GM21528 (cell line): Measurements from ENCODE around the gene KIRREL2.

ENCODE experiments used
- ATAC-seq: cut with Tn5 transposase; IDR thresholded peaks from one replicate; pipeline ENCODE4 v1.9.1; 2021; ENCODE audit warnings: mild to moderate bottlenecking, moderate library complexity; ENCODE audit not compliant: unreplicated experiment, low FRiP score

Gene KIRREL2

DNA sequence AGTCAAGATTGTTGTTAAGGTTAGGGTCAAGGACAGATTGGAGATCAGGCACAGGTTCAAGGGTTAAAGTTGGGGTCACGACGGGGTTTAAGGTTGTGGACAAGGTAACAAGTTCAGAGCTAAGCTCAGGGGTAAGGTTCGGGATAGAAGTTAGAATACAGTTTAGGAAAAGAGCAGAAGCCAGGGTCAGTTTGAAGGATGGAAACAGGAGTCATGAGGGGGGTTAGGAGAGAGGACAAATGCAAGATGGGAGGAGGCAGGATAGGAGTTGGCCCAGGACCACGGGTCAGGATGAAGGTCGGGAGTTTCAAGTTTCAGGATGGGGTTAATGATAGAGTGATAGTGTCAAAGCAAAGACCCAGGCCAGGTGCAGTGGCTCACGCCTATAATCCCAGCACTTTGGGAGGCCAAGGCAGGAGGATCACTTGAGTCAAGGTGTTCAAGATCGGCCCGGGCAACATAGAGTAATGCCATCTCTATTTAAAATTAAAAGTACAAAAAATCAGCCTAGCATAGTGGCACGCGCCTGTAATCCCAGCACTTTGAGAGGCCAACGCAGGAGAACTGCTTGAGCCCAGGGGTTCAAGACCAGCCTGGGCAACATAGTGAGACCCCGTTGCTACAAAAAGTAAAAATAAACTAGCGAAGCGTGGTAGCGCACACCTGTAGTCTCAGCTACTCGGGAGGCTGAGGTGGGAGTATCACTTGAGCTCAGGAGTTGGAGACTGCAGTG, 12.1 kb upstream of the KIRREL2 start:
- ATAC-seq, result no peak

DNA sequence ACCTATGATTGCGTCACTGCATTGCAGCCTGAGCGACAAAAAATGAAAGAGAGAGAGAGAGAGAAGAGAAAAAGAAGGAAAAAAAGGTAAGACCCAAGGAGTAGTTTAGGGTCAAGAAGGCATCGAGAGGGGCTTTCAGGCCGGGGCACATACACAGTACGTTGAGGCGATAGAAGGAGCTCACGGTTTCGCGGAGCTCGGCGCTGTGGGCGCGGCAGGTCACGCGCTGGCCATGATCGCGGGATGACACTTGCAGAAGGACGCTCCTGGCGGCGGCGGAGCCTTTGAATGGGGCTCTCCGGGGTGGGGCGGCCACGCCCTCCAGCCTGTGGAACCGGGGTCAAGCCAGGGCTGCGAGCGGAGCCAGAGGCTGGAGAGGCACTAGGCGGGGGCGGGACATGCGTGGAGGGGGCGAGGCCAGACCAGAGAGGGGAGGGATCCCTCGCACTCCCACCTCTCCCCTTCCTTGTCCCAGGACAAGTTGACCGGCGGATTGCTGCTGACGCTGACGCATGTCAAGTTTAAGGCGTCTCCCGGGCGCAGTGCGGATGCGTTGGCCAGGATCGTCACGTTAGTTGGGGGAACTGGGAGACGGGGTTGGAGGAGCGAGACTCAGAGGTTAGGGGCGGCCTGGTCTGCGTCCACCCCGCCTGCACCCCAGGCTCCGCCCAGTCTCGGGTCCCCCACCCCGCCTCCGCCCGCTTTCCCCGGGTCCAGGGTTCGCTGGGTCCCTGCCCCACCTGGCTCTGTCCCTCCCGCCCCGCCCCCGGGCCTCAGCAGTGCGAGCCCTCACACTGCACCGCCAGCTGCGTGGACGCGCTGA, 11.3 kb upstream of the KIRREL2 start:
- ATAC-seq, result no peak

DNA sequence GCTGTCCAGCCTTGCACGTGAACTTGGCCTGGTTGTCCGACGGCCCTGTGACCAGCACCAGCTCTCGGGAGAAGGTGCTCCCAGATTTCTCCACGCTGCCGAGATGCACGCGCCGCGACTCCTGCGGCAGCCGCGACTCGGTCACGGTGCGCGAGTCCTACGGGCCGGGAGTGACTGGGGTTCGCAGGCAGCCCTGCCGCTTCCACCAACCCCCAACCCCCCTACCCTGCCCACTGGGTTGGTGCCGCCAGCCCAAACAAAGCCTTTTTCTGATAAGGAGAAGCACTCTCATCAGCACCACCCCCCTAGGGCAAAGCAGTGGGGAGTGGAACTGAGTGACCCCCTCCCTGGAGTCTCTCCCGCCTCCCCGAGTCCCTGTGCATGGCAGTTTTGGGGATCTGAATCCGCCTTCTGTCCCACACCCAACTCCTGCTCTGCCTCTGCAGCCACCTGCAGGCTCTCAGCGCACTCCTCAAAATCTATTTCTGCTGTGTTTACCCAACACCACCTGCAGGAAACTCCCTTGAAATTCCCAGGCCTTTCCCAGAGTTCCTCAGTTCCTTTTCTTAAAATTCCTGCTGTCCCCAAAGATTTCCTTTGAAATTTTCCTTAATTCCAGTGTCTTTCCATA, 10.6 kb upstream of the KIRREL2 start:
- ATAC-seq, result no peak

DNA sequence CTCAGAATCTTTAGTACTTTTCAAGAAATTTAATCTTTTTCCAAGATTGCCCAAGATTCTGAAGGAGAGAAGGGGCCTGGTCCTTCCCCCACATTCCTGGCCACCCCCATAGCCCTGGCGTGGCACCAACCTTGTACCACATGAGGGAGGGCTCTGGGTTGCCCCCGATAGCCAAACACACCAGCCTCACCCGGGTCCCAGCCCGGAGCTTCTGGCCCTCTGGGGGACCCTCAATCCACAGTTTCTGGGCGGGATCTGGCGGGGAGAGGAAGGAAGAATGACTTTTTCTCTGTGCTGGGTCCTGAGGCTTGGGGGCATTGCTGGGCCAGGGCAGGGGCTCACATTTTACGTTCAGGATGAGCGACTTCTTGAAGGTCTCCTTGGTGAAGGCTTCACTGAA, 8.8 kb upstream of the KIRREL2 start:
- no peak for ATAC-seq

DNA sequence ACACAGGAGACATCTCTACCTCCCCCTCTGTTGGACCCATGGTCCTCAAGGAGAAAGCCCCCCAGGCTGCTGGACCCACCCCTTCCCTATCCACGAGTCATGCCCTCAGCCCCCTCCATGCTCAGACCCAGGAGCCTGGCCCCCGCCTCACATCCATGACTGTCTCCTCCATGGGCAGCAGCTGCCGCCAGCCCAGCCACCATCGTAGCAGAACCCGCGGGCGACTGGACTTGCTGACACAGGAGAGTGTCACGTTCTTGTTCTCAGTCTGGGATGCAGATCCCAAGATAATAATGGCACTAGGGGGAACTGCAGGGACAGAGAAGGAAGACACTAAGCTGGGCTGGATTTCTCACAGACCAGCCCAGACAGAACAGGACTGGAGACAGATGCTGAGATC, 8.2 kb upstream of the KIRREL2 start:
- no peak for ATAC-seq

DNA sequence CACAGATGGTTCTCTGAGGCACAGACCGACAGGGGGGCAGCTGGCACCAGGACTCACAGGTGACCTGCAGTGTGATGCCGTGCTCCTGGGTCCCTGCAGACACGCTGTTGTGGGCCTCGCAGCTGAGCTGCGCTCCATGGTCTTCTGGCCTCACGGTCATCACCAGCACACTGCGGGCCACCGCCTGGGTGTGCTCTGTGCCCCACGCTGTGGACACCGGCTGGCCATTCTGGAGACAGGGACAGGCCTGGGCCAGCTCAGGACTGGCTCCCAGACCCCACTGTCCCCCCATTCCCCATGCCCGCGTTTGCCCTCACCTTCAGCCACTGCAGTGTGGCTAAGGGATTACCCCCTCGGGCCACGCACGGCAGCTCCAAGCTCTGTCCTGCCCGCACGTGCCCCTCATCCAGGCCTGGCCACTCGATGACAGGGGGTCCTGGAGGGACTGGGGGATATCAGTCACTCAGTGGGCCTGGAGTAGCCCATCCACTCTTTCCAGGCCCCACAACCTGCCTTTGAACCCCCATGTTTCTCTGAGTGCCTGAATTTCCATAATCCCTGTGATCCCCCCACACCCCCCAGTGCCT, 7.7 kb upstream of the KIRREL2 start:
- ATAC-seq, result no peak

DNA sequence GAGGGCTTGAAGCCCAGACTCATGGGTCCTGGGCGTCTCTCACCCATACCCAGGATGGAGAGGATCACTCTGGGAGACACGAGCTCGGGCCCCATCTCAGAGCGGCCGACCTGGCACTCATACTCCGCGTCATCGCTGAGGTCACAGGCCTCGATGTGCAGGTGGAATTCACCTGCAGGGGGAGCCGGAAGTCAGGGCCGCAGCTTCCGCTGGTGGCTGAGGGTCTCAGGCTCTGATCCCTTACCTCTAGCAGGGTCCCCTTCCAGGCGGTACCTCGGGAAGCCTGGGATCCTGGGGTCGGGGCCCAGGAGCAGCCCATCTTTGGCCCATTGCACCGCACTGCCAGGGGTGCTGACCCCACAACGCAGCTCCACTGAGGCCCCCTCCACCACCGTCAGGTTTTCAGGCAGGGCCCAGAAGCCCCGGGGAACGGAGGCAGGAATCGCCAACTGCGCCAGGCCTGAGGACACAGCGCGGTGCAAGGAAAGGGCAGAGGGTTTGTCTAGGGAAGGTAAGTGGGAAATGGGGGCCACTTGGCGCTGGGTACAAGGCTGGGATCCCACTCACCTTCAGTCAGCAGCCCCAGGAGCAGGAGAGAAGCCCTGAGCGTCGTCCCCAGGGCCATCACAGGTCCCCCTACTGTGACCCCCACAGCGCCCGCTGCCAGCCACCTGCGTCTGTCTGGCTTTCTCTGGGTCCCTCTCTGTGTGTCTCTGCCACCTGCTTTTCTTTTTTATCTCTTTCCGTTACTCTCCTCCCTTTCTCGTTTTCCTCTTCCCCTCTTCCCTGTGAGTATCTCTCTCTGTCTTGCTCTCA, 5.3 kb upstream of the KIRREL2 start:
- no peak for ATAC-seq

DNA sequence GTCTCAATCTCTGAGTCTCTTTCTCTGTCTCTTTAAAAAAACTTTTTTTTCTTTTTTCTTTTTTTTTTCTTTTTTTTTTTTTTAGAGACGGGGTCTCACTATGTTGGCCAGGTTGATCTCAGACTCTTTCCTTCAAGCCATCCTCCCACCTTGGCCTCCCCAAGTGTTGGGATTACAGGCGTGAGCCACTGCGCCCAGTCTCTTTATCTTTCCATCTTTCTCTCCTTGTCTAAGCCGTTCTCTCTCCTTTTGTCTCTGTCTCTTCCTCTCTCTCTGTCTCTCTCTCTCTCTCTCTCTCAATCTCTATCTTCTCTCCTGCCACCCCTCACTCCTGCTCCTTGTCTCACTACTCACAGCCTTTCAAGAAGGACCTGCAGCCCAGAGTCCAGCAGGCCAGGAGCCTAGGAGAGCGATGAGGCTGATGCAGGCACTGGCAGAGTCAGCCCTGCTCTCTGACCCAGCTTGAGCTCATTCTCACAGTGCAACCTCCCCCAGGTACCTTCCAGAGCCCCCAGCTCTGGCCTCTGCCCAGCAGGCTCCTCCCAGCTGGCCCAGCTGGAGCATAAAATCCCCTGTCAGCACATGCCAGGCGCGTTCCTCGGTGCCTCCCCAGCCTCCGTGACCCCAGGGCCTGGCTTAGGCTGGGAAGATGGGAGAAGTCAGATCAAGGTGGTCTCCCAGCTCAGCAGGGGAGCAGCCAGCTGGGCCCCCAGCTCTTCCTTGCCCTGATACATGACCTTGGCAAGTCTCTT, 4.5 kb upstream of the KIRREL2 start, which contains the start of gene NPHS1:
NPHS1 (minus strand) TSS at position 476 of the 752 bp plus-strand sequence. CDS start 667 bp downstream, outside the sequence.
- ATAC-seq, result no peak

DNA sequence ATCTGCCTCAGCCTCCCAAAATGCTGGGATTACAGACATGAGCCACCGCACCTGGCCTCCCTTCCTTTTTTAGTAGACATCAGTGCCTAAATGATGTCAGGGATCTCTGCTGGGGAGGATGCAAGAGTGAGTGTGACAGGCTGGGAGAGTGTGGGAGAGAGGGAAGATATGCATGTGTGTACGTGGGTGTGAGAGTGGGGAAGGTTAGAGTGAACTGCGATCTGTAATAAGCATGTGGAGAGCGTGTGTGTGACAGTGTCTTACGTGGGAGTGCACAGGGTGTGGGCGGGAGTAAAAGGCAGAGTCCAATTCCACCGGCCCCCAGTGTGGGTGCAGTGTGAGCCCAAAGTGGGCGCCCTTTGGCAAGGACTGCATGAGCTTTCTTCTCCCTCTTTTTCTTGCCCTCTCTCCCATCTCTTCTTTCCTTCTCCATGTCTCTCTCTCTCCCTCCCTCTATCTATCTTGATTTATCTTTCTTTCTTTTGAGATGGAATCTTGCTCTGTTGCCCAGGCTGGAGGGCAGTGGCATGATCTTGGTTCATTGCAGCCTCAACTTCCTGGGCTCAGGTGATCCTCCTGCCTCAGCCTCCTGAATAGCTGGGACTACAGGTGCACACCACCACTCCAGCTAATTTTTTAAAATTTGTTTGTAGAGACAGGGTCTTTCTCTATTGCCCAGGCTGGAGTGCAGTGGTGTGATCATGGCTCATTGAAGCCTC, 3.5 kb upstream of the KIRREL2 start:
- no peak for ATAC-seq

DNA sequence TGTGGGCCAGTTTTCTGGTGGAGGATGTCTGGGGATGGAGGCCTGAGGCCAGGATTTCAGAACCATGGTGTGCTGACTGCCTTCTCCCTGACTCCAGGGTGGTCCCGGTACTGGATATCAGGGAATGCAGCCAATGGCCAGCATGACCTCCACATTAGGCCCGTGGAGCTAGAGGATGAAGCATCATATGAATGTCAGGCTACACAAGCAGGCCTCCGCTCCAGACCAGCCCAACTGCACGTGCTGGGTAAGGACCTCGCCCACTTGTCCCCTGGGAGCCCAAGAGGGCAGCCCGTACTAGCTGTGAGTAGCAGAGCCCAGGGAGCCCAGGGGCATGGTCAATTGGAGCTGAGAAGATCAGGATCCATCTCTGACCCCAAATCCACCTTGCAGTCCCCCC, 1.6 kb downstream of the KIRREL2 start:
- no peak for ATAC-seq

DNA sequence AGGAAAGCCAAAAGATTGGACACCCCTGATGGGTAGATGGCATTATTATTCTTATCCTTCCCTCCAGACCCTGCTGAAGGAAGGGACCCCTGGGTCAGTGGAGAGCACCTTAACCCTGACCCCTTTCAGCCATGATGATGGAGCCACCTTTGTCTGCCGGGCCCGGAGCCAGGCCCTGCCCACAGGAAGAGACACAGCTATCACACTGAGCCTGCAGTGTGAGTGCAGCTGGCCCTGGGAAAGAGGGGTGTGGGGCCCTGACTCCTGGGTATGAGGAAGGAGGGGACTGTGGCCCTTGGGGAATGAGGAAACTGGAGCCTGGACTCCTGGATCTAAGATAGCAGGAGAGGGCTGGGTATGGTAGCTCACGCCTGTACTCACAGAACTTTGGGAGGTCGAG, 2.7 kb downstream of the KIRREL2 start:
- no peak for ATAC-seq

DNA sequence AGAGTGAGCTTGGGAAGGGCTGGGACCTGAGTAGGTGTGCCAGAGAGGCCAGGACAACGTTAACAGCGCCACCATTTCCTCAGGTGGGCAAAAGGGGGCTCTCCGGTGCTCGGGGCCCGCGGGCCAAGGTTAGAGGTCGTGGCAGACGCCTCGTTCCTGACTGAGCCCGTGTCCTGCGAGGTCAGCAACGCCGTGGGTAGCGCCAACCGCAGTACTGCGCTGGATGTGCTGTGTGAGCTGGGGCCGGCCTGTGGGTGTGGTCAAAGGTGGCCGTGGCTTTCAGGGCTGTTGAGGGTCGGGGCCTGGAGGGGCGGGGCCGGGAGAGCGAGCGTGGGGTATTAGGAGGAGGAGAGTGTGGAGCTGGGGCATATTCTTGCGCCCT, 3.7 kb downstream of the KIRREL2 start:
- ATAC-seq, result no peak

DNA sequence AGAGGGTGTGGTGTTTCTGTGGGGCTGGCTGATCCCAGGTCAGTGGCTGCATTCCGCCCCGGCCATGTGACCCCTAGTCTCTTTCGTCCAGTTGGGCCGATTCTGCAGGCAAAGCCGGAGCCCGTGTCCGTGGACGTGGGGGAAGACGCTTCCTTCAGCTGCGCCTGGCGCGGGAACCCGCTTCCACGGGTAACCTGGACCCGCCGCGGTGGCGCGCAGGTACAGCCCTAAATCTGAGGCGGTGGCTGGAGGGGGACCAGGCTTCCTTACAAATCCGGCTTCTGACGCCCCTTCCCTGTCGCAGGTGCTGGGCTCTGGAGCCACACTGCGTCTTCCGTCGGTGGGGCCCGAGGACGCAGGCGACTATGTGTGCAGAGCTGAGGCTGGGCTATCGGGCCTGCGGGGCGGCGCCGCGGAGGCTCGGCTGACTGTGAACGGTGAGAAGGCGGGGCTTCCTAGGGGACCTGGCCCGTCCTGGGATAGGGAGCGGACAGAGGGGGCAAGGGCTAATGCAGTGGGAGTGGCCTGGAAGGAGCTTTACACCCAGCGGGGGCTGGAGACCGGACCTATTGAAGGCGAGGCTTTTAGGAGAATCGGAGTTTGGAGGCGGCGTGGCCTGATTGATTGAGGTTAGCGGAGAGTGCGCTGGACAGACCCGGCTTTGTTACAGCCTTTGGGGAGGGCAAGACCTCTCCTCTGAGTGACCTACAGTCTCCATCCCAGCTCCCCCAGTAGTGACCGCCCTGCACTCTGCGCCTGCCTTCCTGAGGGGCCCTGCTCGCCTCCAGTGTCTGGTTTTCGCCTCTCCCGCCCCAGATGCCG, 4.3 kb downstream of the KIRREL2 start:
- ATAC-seq, result no peak

DNA sequence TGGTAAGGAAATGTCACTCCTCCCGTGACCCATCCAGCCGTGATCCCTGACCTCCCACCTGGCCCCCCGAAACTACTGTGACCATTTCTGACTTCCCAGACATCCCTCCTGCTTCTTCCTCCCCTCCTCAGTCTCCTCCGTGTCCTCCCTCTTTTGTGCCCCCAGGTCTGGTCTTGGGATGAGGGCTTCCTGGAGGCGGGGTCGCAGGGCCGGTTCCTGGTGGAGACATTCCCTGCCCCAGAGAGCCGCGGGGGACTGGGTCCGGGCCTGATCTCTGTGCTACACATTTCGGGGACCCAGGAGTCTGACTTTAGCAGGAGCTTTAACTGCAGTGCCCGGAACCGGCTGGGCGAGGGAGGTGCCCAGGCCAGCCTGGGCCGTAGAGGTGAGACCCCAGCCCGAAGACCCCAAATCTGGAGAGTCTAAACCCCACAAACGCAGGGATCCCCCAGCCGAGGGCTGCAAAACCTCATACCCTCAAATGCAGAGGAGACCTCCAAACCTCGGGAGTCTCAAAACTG, 5.0 kb downstream of the KIRREL2 start:
- no peak for ATAC-seq

DNA sequence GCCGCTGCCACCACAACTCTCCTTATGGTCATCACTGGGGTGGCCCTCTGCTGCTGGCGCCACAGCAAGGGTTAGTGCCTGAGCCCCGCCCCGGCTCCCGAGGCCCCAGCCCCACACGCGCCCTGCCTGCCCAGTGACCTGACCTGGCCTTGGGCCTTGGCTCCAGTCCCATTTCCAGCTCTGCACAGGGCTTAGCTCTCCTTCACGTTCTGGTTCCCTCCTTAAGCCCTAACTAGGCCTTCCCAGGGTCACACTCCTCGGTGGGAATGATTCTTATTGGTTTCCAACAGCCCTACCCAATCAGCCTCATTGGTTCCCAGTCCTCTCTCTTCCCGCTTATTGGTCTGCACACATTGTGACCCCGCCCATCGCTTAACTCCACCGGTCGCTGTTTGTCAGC, 5.8 kb downstream of the KIRREL2 start:
- no peak for ATAC-seq

DNA sequence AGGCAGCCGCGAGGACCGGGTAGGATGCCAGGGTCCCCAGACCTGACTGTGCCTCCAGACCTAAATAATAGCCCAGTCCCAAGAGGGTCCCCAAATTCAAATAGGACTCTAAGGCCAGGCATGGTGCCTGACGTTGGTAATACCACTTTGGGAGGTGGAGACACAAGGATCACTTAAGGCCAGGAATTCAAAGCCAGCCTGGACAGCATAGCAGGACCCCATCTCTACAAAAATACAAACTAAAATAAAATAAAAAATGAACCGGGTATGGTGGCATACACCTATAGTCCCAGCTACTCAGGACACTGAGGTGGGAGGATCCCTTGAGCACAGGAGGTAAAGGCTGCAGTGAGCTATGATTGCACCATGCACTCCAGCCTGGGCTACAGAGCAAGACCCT, 6.3 kb downstream of the KIRREL2 start:
- ATAC-seq, result no peak

DNA sequence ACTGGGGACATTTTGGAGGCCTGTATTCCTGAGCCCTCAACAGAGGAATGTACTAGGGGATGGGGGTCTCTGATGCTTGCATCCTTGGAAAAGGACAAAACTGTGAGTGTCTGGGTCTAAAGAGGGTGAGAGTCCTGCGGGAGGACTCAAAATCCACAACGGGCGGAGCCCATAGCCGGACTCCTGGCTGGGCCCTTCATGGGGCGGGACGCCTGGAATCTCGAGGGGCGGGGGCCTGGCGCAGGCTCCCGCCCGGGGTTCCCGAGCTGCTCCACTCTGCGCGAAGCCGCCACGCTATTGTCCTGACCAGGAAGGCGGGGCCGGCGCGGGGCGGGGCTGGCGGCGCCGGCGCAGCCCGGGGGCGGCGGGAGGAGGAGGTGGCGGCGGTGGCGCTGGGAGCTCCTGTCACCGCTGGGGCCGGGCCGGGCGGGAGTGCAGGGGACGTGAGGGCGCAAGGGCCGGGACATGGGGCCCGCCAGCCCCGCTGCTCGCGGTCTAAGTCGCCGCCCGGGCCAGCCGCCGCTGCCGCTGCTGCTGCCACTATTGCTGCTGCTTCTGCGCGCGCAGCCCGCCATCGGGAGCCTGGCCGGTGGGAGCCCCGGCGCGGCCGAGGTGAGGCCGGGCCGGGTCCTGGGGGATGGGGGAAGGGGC, 11.6 kb downstream of the KIRREL2 start, which contains the start of gene APLP1:
APLP1 (plus strand) TSS at position 403 of the 651 bp plus-strand sequence; CDS start at position 466, 63 bp downstream.
- ATAC-seq, result no peak
